NCI-H510A treated with DMSO at 0.1 percent for 48 hours (cell line): Measurements from ENCODE around the gene ANO7.
A peak's percentile ranks its signal among the peaks of the same experiment; 100 is the strongest.

Source experiments
- DNase-seq: peaks from one replicate; lab custom pipeline; 2025; lab: John Stamatoyannopoulos, UW

Gene ANO7

DNA sequence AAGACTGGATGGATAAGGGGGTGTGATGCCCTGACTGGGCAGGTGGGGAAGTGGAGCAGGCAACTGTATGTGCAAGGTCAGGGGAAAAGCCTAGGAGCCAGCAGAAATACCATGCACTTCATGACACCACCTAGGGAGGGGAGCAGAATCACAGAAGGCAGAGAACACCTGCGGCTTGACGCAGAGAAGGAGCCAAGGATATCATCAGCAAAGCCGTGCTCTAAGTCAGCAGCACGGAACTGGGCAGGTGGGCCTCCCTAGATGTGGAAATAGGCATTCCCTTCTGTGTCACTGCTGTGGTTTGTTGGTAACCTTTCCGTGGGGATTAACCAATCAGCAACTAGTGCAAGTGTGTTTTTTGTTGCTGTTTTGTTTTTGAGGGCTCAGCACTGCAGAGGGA, 85.7 kb downstream of the ANO7 start:
- DNase-seq, result peak; percentile 73
